Peyer's patch (tissue), 4 donors: ENCODE data around the gene LCN1. TPM values are rescaled to one million over a fixed set of nuclear protein-coding genes. Genes with fewer than 3 reads are reported as not detected.

Experiments used
- DNase-seq, 3 donors: peaks; one replicate each; pipeline ENCODE4 v3.0.0-alpha.2; 2017 to 2019
- H3K27ac ChIP-seq, 4 donors: fragments of 200-600 bp; sonication (generic); one replicate each; pipeline ENCODE4 v1.5.1; 2016 to 2019
- H3K27me3 ChIP-seq, 2 donors: fragments of 200-600 bp; sonication (generic); one replicate each; pipeline ENCODE4 v1.5.1; 2019
- H3K36me3 ChIP-seq, 3 donors: fragments of 200-600 bp; sonication (generic); one replicate each; pipeline ENCODE4 v1.5.1; 2016 to 2019
- H3K4me1 ChIP-seq, 4 donors: fragments of 200-600 bp; sonication (generic); one replicate each; pipeline ENCODE4 v1.5.1; 2016 to 2019
- H3K4me3 ChIP-seq, 4 donors: fragments of 200-600 bp; sonication (generic); 1 replicate in 3 of 4; 2 replicates in 1 of 4; pipeline ENCODE4 v1.5.1; 2016 to 2019; ENCODE audit warnings: mild to moderate bottlenecking in 1 of 4
- H3K9me3 ChIP-seq, 4 donors: fragments of 200-600 bp; sonication (generic); one replicate each; pipeline ENCODE4 v1.5.1; 2016 to 2019; ENCODE audit warnings: mild to moderate bottlenecking in 1 of 4
- CTCF ChIP-seq, 6 experiments: fragments of 450-650 bp in 4 of 6; fragments of 200-600 bp in 2 of 6; sonication (generic) in 1 of 6; IDR thresholded peaks; one replicate each; pipeline ENCODE4 v1.5.1; 2017 to 2019; ENCODE audit warnings: antibody characterized with exemption in 6 of 6, mild to moderate bottlenecking in 3 of 6, moderate library complexity in 1 of 6
- POLR2A ChIP-seq, 2 donors: fragments of 450-650 bp; IDR thresholded peaks; one replicate each; pipeline ENCODE4 v1.5.1; 2017; ENCODE audit warnings: antibody characterized with exemption in 2 of 2, mild to moderate bottlenecking in 2 of 2, moderate library complexity in 2 of 2
- total RNA-seq, 4 donors: library from RNA; depleted of rRNA; stranded (reverse); fragments of >200 nt; gene quantifications; one replicate each; pipeline ENCODE4 v1.1.0, GENCODE V29; 2016

Gene LCN1
- total RNA-seq, 4 donors from 2014 or later, result not detected

- H3K27ac ChIP-seq, result no peak overlapping the region
- H3K36me3 ChIP-seq, result no peaks in the 10 kb centered on the region
- DNase-seq, result no peak
Measured at GRCh38 chr9:135478191-135478590, 43.0 kb upstream of the LCN1 start.

GRCh38 chr9:135478829-135479468, 42.3 kb upstream of the LCN1 start:
- TF ChIP-seq POLR2A (IDR thresholded peaks at IDR 0.05) (peak in 1 of 2 donors; percentile 12), CTCF (IDR thresholded peaks at IDR 0.05) (no peak)

More at GRCh38 chr9:135478191-135478590, 43.0 kb upstream of the LCN1 start:
- Histone ChIP-seq H3K9me3 (no peaks in the 10 kb centered on the region), H3K4me1 (peaks cover 0 to 15% (median 7%) of the 10 kb centered on the region in 4 donors), H3K4me3 (no peak overlapping the region), H3K27me3 (no peaks in the 10 kb centered on the region)
- no peak for TF ChIP-seq CTCF (IDR thresholded peaks at IDR 0.05)
- TF ChIP-seq POLR2A (IDR thresholded peaks at IDR 0.05), result no peak

GRCh38 chr9:135479469-135480052, 41.7 kb upstream of the LCN1 start, which contains the start of gene PPP1R26:
PPP1R26 (plus strand) TSS chr9:135479782; CDS start chr9:135484511, 4,729 bp downstream.
- Histone ChIP-seq H3K27me3 (no peaks in the 10 kb centered on the region), H3K4me3 (peak within 1 kb of the TSS; percentile 59 to 93 (median 78)), H3K9me3 (no peaks in the 10 kb centered on the region), H3K27ac (peak within 1 kb of the TSS; percentile 45 to 84 (median 71)), H3K36me3 (peaks cover 0 to 7% (median 0%) of the 10 kb centered on the region in 3 donors), H3K4me1 (peaks cover 0 to 15% (median 7%) of the 10 kb centered on the region in 4 donors)
- DNase-seq, result no peak
- TF ChIP-seq CTCF (IDR thresholded peaks at IDR 0.05) (no peak), POLR2A (IDR thresholded peaks at IDR 0.05) (no peak)

More at GRCh38 chr9:135478829-135479468, 42.3 kb upstream of the LCN1 start:
- Histone ChIP-seq H3K9me3 (no peaks in the 10 kb centered on the region), H3K4me3 (peak overlapping the region; percentile 49 to 93 (median 78)), H3K36me3 (peaks cover 0 to under 1% (median 0%) of the 10 kb centered on the region in 3 donors), H3K27me3 (no peaks in the 10 kb centered on the region), H3K4me1 (peaks cover 0 to 15% (median 7%) of the 10 kb centered on the region in 4 donors), H3K27ac (peak overlapping the region; percentile 11 to 84 (median 71))
- DNase-seq, result peak; percentile 18 to 71 (median 70)

- Histone ChIP-seq H3K4me1 (peaks cover 0 to 15% (median 7%) of the 10 kb centered on the region in 4 donors), H3K9me3 (no peaks in the 10 kb centered on the region), H3K4me3 (peak overlapping the region; percentile 59 to 93 (median 78)), H3K27me3 (no peaks in the 10 kb centered on the region), H3K36me3 (peaks cover 0 to 15% (median 0%) of the 10 kb centered on the region in 3 donors), H3K27ac (peak overlapping the region; percentile 45 to 84 (median 54))
- TF ChIP-seq CTCF (IDR thresholded peaks at IDR 0.05) (no peak), POLR2A (IDR thresholded peaks at IDR 0.05) (peak in 1 of 2 donors; percentile 14)
- peak in 1 of 3 donors; percentile 73 for DNase-seq
Measured at GRCh38 chr9:135480071-135480939, 40.9 kb upstream of the LCN1 start.

GRCh38 chr9:135480940-135481310, 40.3 kb upstream of the LCN1 start:
- Histone ChIP-seq H3K4me1 (peaks cover 0 to 15% (median 7%) of the 10 kb centered on the region in 4 donors), H3K9me3 (no peaks in the 10 kb centered on the region), H3K27me3 (no peaks in the 10 kb centered on the region), H3K4me3 (peak overlapping the region; percentile 59 to 93 (median 78)), H3K27ac (peak overlapping the region in 1 of 4 donors; percentile 55), H3K36me3 (peaks cover 0 to 21% (median 0%) of the 10 kb centered on the region in 3 donors)
- TF ChIP-seq CTCF (IDR thresholded peaks at IDR 0.05) (no peak), POLR2A (IDR thresholded peaks at IDR 0.05) (no peak)
- no peak for DNase-seq
